Activated gamma-delta T cell treated with Interleukin-2 at 50 U/mL for 16 hours (primary cell): Measurements from ENCODE around the gene IER3.
"Not testable (repeated sequence)": the region's sequence is repeated elsewhere in the genome, so short reads cannot be mapped to it uniquely, and the experiment has no call there.

Experiments used
- DNase-seq: peaks from one replicate; pipeline ENCODE4 v3.0.0-alpha.2; 2020

IER3 gene

GRCh38 chr6:30722280-30723112 is 21.9 kb downstream of the IER3 start:
- peak; percentile 86 for DNase-seq

- not testable (repeated sequence) for DNase-seq
These were observed 22.4 kb downstream of the IER3 start for GRCh38 chr6:30722025-30722279.

DNA sequence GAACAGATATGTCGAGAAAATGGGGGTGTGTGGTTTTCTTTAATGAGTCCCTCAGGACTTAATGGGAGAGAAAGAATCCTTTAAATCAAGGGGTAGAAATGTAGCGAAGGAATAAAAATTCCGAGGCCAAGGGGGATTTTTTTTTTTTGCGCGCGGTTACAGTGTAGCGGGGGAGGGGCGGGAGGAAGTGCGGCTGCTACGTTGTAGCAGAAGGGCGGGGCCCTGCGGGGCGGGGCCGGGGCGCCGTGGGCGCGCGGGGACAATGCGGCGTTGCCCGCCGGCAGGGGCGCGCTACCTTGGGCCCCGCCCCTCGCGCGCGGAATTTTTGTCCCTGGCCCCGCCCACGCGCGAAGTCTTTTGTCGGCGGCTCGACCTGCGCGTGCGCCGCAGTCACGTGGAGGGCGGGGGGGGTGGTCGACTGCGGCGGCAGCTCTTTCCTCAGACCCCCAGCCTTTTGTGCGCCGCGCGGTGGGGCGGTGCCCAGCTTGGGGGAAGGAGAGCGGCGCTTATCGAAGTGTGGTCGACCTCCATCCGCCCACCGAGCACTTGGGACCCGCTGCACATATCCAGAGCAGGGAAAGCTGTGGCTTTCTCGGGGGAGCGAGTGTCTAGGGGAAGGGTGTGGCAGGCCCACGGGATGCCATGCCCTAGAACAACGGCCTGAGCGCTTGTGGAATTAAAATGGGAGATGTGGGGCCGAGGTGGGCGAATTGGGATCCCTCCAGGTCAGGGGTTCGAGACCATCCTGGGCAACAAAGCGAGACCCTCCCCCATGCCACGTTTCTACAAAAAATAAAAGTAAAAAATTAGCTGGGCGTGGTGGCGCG is 22.9 kb downstream of the IER3 start:
- DNase-seq: peak; percentile 95

GRCh38 chr6:30720738-30721197 is 23.6 kb downstream of the IER3 start:
- peak; percentile 59 for DNase-seq

- DNase-seq: peak; percentile 94
These were observed 24.3 kb downstream of the IER3 start, which contains the start of gene TUBB for GRCh38 chr6:30719791-30720737. Gene TUBB, plus strand, starts transcription at chr6:30720352. Its CDS starts 155 bp downstream, at chr6:30720507.

- DNase-seq: no peak
These were observed 25.0 kb downstream of the IER3 start for GRCh38 chr6:30719356-30719755.

DNA sequence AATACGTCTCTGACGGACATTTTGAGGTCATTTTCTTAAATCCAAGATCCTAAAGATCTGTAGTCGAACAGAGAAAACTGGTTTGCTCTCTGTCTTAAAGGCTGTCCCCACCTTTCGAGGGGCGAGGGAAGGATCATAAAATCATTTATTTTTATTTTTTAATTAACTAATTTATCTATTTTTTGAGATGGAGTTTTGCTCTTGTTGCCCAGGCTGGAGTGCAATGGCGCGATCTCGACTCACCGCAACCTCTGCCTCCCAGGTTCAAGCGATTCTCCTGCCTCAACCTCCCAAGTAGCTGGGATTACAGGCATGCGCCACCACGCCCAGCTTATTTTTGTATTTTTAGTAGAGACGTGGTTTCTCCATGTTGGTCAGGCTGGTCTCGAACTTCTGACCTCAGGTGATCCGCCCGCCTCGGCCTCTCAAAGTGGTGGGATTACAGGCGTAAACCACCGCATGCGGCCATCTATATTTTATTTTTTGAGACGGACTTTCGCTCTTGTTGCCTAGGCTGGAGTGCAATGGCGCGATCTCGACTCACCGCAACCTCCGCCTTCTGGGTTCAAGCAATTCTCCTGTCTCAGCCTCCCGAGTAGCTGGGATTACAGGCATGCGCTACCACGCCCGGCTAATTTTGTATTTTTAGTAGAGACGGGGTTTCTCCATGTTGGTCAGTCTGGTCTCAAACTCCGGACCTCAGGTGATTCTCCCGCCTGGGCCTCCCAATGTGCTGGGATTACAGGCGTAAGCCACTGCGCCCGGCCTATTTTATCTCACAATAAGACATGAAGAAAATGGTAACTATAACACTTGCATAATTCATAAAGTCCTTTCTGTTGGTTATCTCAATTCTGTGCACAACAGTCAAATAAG is 26.3 kb downstream of the IER3 start:
- not testable (repeated sequence) for DNase-seq

DNA sequence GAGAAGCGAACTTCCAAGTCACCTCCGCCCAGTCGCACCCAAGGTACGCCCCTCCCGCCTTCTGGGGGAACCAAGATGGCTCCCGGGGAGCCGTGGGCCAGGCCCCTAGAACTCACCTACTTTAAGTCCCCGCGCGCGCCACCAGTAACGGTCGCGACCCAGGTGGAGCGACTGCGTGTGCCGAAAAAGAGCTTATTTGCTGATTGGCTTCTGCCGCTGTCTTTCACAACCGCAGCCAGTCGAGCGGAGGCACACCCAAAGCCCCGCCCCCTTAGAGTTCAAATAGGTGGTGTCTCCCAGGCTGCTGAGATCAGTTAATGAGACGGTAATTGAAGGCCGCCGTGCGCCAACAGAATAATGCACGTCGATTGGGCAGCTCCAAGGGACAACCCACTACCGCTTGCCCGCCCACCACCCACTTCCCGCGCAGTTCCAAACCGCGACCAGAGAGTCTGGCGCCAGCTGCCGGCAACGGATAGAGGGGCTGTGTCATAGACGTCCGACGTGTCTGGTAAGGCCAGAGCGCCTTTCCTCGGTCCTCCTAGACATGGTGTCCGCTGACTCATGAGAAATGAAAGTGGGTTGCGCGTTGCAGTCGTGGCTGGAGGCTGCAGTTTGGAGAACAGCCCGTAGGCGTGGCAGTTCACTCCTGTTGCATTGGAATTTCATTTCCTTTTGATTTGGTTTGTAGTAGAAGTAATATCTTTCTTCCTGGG is 27.1 kb downstream of the IER3 start, which contains the start of gene MDC1:
Gene MDC1, minus strand, starts transcription at position 153 of the 716 bp plus-strand sequence. CDS start 2,106 bp downstream, outside the sequence.
- DNase-seq: peak; percentile 99

DNA sequence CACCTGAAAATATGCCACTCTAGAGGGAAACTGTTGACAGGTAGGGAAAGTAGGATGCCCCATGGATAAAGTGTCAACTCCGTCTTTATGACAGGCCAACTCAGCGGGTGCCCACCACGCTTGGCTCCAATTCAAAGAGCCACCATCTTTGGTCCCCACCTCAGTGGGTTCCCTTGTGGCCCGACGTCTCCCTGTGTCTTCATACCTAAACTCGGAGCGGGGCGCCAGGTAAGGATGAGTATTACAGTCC is 27.5 kb downstream of the IER3 start:
- no peak for DNase-seq

DNA sequence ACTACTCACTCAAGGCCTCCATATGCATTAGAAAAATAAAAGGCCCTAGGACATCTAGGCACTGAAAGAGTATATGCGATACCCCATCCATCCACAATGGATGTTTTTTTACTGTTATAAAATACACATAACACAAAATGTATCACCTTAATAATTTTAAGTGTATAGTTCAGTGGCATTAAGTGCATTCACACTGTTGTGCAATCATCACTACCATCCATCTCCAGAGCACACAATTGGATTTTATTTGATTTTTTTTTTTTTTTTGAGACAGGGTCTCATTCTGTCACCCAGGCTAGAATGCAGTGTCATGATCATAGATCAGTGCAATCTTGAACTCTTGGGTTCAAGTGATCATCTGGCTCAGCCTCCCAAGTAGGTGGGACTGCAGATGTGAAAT is 30.1 kb downstream of the IER3 start:
- no peak for DNase-seq

GRCh38 chr6:30712441-30712945 is 31.9 kb downstream of the IER3 start:
- no peak for DNase-seq

GRCh38 chr6:30711758-30712380 is 32.5 kb downstream of the IER3 start:
- no peak for DNase-seq

GRCh38 chr6:30709101-30709868 is 35.1 kb downstream of the IER3 start:
- DNase-seq: no peak

GRCh38 chr6:30707281-30707850 is 37.0 kb downstream of the IER3 start:
- DNase-seq: no peak

GRCh38 chr6:30705620-30706019 is 38.7 kb downstream of the IER3 start:
- no peak for DNase-seq

GRCh38 chr6:30703821-30704220 is 40.5 kb downstream of the IER3 start:
- DNase-seq: no peak

GRCh38 chr6:30703011-30703410 is 41.3 kb downstream of the IER3 start:
- DNase-seq: no peak

DNA sequence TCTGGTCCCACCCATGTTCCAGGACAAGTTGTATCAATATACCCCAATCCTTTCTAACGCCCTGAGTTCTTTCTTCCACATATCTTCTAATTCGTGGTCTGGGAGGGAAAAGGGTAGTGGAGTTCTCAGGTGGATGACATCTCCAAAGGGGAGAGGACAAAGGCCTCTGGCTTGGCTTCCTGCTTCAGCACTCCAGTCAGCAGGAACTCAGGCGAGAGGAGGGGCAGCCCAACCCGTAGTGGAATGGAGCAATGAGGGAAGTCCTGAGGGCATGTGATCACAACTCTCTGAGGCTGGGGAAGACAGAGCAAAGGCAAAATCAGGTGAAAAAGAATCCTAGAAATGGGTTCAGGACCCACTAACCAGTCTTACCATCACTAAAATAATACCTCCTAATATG is 44.0 kb downstream of the IER3 start:
- no peak for DNase-seq

DNA sequence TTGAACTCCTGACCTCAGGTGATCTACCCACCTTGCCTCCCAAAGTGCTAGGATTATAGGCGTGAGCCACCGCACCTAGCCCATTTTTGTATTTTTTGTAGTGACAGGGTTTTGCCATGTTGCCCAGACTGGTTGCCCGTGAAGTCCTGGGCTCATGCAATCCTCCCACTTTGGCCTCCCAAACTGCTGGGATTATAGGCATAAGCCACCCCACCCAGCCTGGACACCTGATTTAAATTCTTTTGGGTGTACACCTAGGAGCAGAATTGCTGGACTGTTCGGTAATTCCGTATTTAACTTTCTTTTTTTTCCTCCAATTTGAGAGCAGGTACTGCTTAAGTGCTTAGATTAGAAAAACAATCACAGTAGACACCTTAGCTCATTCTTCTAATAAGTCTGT is 47.9 kb downstream of the IER3 start:
- DNase-seq: no peak
